Spinal cord (tissue), 10 donors: ENCODE data around the gene CAMKK1. TPM values are rescaled to one million over a fixed set of nuclear protein-coding genes. Genes with fewer than 3 reads are reported as not detected.
"Not testable (repeated sequence)": the region's sequence is repeated elsewhere in the genome, so short reads cannot be mapped to it uniquely, and the experiment has no call there.

Experiments used
- DNase-seq, 6 donors: peaks; one replicate each; pipeline versions ENCODE4 v3.0.0 to v3.0.0-alpha.2; 2013 to 2015; ENCODE audit warnings: low spot score in 6 of 6, low read depth in 4 of 6
- H3K27ac ChIP-seq: one replicate; pipeline ENCODE4 v1.5.1; 2013; ENCODE audit warnings: low read depth, low read length, control low read depth
- H3K27me3 ChIP-seq: one replicate; pipeline ENCODE4 v1.6.1; 2013; ENCODE audit warnings: low read length; ENCODE audit not compliant: control insufficient read depth, insufficient read depth
- H3K36me3 ChIP-seq: one replicate; pipeline ENCODE4 v1.6.1; 2013; ENCODE audit warnings: low read length; ENCODE audit not compliant: control insufficient read depth, insufficient read depth
- H3K4me1 ChIP-seq: one replicate; pipeline ENCODE4 v1.6.1; 2013; ENCODE audit warnings: low read length; ENCODE audit not compliant: control insufficient read depth, insufficient read depth
- H3K4me3 ChIP-seq: one replicate; pipeline ENCODE4 v1.5.1; 2013; ENCODE audit warnings: low read depth, low read length, control low read depth
- H3K9me3 ChIP-seq: one replicate; pipeline ENCODE4 v1.6.1; 2013; ENCODE audit warnings: low read length; ENCODE audit not compliant: control insufficient read depth, insufficient read depth
- WGBS: methylation state at CpG from one replicate; pipeline ENCODE4 v1.1.5; 2013; ENCODE audit warnings: missing lambda C conversion rate; ENCODE audit not compliant: insufficient coverage; 5-methylcytosine and 5-hydroxymethylcytosine counted together
- polyA plus RNA-seq, 2 donors: library from polyadenylated mRNA; unstranded; fragments of 120-200 nt; gene quantifications; one replicate each; pipeline ENCODE4 v1.2.1, GENCODE V29; 2013; ENCODE audit not compliant: insufficient read length in 2 of 2
- total RNA-seq, 2 donors: library from RNA; depleted of rRNA in 1 of 2; stranded (reverse); fragments of 120-200 nt in 1 of 2; fragments of >200 nt in 1 of 2; gene quantifications; one replicate each; pipeline versions ENCODE4 v1.2.3 to v1.2.4, GENCODE V29; 2013 to 2014
- donor health status: healthy.

CAMKK1 gene
- total and polyA plus RNA-seq, 4 donors, result 5.2 to 22.5 (median 13.5) TPM

GRCh38 chr17:3852561-3852960, 40.3 kb downstream of the CAMKK1 start:
- H3K27ac ChIP-seq, result no peak overlapping the region
- no peaks in the 10 kb centered on the region for H3K4me1 ChIP-seq
- 90% methylated on average over 10 of the region's 10 CpGs for WGBS
- no peak overlapping the region for H3K4me3 ChIP-seq
- H3K27me3 ChIP-seq, result no peaks in the 10 kb centered on the region
- no peak for DNase-seq
- no peaks in the 10 kb centered on the region for H3K9me3 ChIP-seq
- no peaks in the 10 kb centered on the region for H3K36me3 ChIP-seq

GRCh38 chr17:3851461-3852100, 41.3 kb downstream of the CAMKK1 start:
- Histone ChIP-seq H3K27me3 (no peaks in the 10 kb centered on the region), H3K4me1 (no peaks in the 10 kb centered on the region), H3K27ac (no peak overlapping the region), H3K9me3 (no peaks in the 10 kb centered on the region), H3K36me3 (no peaks in the 10 kb centered on the region), H3K4me3 (no peak overlapping the region)
- no peak for DNase-seq
- WGBS, result 83% methylated on average over 23 of the region's 24 CpGs

GRCh38 chr17:3848229-3848835, 44.5 kb downstream of the CAMKK1 start:
- WGBS, result 78% methylated on average over 6 of the region's 9 CpGs
- no peak overlapping the region for H3K4me3 ChIP-seq
- no peak overlapping the region for H3K27ac ChIP-seq
- H3K4me1 ChIP-seq, result peaks cover 10% of the 10 kb centered on the region
- no peaks in the 10 kb centered on the region for H3K27me3 ChIP-seq
- H3K9me3 ChIP-seq, result no peaks in the 10 kb centered on the region
- DNase-seq, result no peak
- peaks cover 12% of the 10 kb centered on the region for H3K36me3 ChIP-seq

- 94% methylated on average over 7 of the region's 9 CpGs for WGBS
- Histone ChIP-seq H3K9me3 (no peaks in the 10 kb centered on the region), H3K4me3 (no peak overlapping the region), H3K27ac (no peak overlapping the region), H3K4me1 (peaks cover 10% of the 10 kb centered on the region), H3K27me3 (no peaks in the 10 kb centered on the region), H3K36me3 (peaks cover 19% of the 10 kb centered on the region)
- no peak for DNase-seq
Observed at GRCh38 chr17:3847165-3847670, 45.6 kb downstream of the CAMKK1 start.

- H3K27ac ChIP-seq, result no peak overlapping the region
- peaks cover 10% of the 10 kb centered on the region for H3K4me1 ChIP-seq
- WGBS, result 44% methylated on average over 10 of the region's 17 CpGs
- DNase-seq, result no peak
- no peaks in the 10 kb centered on the region for H3K27me3 ChIP-seq
- no peaks in the 10 kb centered on the region for H3K9me3 ChIP-seq
- peak overlapping the region; percentile 31 for H3K4me3 ChIP-seq
- H3K36me3 ChIP-seq, result peaks cover 23% of the 10 kb centered on the region
Observed at GRCh38 chr17:3846437-3847164, 46.3 kb downstream of the CAMKK1 start.

- H3K27ac ChIP-seq, result peak within 1 kb of the TSS; percentile 80
- under 1% methylated on average over 75 of the region's 76 CpGs for WGBS
Observed at GRCh38 chr17:3845621-3846436, 47.0 kb downstream of the CAMKK1 start, which contains the start of gene NCBP3. NCBP3 (minus strand) TSS chr17:3846246; CDS start chr17:3846223, 23 bp downstream.

GRCh38 chr17:3845291-3845620, 47.6 kb downstream of the CAMKK1 start:
- peaks cover 10% of the 10 kb centered on the region for H3K4me1 ChIP-seq
- H3K9me3 ChIP-seq, result no peaks in the 10 kb centered on the region
- H3K4me3 ChIP-seq, result peak overlapping the region; percentile 77
- H3K27ac ChIP-seq, result peak overlapping the region; percentile 80
- no peaks in the 10 kb centered on the region for H3K27me3 ChIP-seq
- DNase-seq, result peak in 1 of 6 donors; percentile 13
- peaks cover 29% of the 10 kb centered on the region for H3K36me3 ChIP-seq
- WGBS, result 0% methylated on average over 7 of the region's 8 CpGs

More at GRCh38 chr17:3845621-3846436, 47.0 kb downstream of the CAMKK1 start, which contains the start of gene NCBP3:
- peaks cover 25% of the 10 kb centered on the region for H3K36me3 ChIP-seq
- peak; percentile 80 to 98 (median 93) for DNase-seq
- peak within 1 kb of the TSS; percentile 77 for H3K4me3 ChIP-seq
- H3K27me3 ChIP-seq, result no peaks in the 10 kb centered on the region
- H3K4me1 ChIP-seq, result peaks cover 10% of the 10 kb centered on the region
- no peaks in the 10 kb centered on the region for H3K9me3 ChIP-seq

GRCh38 chr17:3844556-3844955, 48.3 kb downstream of the CAMKK1 start:
- 90% methylated on average over 4 of the region's 19 CpGs for WGBS
- not testable (repeated sequence) for H3K4me3 ChIP-seq, H3K9me3 ChIP-seq, H3K27me3 ChIP-seq, H3K27ac ChIP-seq, DNase-seq, H3K4me1 ChIP-seq
- H3K36me3 ChIP-seq, result peaks cover 32% of the 10 kb centered on the region

- Histone ChIP-seq H3K4me3 (no peak overlapping the region), H3K27ac (no peak overlapping the region), H3K36me3 (peaks cover 37% of the 10 kb centered on the region), H3K9me3 (no peaks in the 10 kb centered on the region), H3K27me3 (no peaks in the 10 kb centered on the region), H3K4me1 (peaks cover 10% of the 10 kb centered on the region)
- WGBS, result 100% methylated on average over 1 of the region's 3 CpGs
- no peak for DNase-seq
Observed at GRCh38 chr17:3843935-3844516, 48.8 kb downstream of the CAMKK1 start.
